ENCODE measurements around the gene CCDC71L.
"Not testable (repeated sequence)": the region's sequence is repeated elsewhere in the genome, so short reads cannot be mapped to it uniquely, and the experiment has no call there.

Gene CCDC71L

GRCh38 chr7:106660862-106661720 is at the start of gene CCDC71L:
Gene CCDC71L (minus strand): TSS chr7:106661158. CDS start chr7:106660896, 262 bp downstream.
- peak; percentile 96 for DNase-seq

- not testable (repeated sequence) for DNase-seq
Observed at GRCh38 chr7:106709604-106710003, 48.6 kb upstream of the CCDC71L start.

DNA sequence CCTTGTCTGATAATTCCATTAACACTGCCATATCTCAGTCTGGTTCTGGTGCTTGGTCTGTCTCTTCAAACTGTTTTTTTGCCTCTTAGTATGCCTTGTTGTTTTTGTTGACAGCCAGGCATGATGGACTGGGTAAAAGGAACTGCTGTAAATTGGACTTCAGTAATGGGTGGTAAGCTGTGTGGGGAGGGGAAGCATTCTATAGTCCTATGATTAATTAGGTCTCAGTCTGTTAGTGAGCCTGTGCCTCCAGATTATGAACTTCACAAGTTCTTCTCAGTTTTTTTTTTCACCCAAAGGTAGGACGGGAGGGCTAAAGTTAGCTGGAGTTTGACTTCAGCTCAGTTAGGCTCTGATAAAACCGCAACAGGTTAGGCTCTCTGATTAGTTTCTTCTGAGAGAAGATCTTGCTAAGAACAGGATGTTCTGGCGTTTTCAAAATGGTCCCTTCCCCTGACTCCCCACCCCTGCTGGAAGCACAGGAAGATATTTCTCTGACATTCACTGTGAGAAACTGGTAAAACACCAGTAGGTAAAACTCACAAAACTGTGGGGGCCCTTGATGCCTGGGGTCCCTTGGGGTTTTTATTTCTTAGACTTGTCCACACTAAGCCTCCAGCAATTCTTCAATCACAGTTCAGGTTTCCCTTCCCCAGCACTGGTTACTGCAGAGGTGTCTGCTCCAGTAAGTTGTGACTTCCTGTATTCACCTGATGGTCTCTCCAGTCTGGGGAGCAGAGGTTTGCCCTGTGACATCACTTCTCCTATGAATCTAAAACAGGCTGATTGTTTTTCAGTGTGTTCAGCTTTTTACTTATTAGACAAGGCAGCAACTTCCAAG is 43.3 kb upstream of the CCDC71L start:
- no peak for DNase-seq

GRCh38 chr7:106693677-106694353 is 32.9 kb upstream of the CCDC71L start:
- DNase-seq = no peak

DNA sequence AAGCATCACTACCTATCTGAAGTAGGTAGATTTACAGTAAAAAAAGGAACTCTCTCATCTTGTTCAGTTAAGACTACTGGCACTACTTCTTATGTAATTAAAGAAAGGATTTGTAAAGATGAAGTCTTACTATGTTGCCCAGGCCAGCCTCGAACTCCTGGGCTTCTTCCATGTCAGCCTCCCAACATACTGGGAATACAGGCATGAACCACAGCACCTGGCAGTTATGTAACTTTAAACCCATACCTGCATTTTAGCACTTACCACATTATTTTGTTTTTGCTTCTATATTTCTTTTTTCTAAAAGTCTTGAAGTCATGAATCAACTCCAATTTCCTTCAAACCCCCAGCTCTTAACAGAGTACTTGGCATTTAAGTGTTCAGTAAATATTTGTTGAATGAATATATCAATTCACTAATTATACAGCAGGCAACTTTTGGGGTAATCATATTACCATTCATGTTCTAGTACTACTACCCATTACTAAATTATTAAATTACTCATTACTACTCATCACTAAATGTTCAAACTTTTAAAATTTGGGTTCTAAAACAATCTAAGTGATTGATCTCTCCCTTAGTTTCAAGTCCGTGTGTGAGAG is 31.6 kb upstream of the CCDC71L start:
- DNase-seq = no peak

DNA sequence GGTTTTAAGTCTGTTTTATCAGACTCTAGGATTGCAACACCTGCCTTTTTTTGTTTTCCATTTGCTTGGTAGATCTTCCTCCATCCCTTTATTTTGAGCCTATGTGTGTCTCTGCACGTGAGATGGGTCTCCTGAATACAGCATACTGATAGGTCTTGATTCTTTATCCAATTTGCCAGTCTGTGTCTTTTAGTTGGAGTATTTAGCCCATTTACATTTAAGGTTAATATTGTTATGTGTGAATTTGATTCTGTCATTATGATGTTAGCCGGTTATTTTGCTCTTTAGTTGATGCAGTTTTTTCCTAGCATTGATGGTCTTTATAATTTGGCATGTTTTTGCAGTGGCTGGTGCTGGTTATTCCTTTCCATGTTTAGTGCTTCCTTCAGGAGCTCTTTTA is 27.2 kb upstream of the CCDC71L start:
- DNase-seq = not testable (repeated sequence)

DNA sequence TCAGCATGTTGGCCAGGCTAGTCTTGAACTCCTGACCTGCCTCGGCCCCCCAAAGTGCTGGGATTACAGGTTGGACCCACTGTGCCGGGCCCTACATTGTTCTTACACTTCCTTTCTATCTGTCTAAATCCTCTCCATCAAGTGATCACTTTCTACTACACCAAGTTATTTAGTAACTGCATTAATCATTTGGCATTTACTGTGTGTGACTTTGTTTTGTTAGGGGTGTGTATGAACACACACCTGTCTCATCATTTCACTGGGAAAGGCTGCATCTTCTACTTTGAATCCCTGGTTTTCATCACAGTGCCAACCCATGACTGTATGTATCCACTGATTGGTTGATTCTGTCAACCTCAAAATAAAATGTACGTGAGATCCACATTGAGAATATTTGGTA is 23.0 kb upstream of the CCDC71L start:
- no peak for DNase-seq

DNA sequence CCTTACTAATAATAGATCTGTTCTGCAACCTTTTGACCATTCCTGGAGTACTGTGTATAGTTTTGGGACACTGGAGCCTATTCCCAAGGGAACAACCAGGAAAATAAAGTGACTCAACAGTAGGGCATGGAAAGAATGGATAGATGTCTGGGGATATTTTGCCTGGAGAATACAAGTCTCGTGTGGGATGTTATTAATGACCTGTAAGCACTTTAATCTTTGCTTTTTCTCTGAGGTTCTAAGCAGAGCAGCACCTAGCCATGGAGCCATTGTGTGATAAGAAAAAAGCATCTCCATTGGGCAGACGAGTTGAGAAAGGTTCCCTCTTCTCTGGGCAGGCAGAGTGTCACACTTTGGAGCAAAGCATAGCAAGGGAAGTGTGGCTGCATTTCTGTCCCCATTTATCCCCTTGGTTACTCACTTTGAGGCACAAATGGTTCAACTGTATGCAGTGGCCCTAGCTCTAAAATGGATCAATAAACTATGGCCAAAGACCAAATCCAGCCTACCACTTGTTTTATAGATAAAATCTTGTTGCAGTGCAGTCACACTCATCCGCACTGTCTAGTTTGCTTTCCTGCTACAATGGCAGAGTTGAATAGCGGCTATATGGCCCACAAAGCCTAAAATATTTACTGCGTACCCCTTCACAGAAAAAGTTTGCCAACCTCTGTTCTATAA is 21.0 kb upstream of the CCDC71L start:
- no peak for DNase-seq

DNA sequence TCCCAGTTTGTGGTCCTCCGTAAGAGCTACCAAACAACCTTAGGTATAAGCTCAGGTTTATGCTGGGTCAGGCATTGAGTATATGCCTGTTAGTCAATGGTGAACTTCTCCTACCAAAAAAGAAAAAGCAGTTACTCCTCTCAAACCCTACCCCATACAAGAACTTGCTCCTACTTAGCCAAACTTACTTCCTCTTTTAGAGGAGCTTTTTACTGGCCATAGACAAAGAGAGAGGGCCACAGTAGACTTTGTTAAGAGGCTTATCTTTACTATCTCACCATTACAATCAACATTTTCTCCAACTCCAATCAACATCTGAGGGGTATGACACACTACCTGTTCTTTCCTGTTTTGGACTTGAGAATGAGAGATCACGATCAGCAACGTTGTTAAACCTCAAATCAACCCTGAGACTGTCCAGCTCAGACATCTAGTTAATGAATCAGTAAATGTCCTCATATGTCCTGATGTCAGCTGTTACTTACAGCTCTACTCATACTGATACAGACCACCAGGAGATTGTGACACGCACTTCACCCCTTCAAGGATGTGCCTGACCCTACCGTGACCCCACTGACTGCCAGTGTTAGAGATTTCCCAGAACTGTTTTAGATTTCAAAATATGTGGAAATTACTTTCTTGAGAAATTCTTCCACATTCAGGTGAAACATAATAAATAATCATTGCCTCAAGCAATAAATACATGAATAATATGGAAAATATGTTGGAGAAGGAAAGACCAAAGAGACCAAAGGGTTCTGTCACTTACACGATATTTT is 18.4 kb upstream of the CCDC71L start:
- DNase-seq = peak; percentile 36

- DNase-seq = no peak
Observed at GRCh38 chr7:106678795-106679152, 17.8 kb upstream of the CCDC71L start.

DNA sequence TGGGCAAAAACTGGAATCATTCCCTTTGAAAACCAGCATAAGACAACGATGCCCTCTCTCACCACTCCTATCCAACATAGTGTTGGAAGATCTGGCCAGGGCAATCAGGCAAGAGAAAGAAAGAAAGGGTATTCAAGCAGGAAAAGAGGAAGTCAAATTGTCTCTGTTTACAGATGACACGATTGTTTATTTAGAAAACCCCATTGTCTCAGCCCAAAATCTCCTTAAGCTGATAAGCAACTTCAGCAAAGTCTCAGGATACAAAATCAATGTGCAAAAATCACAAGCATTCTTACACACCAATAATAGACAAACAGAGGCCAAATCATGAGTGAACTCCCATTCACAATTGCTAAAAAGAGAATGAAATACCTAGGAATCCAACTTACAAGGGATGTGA is 15.5 kb upstream of the CCDC71L start:
- not testable (repeated sequence) for DNase-seq

DNA sequence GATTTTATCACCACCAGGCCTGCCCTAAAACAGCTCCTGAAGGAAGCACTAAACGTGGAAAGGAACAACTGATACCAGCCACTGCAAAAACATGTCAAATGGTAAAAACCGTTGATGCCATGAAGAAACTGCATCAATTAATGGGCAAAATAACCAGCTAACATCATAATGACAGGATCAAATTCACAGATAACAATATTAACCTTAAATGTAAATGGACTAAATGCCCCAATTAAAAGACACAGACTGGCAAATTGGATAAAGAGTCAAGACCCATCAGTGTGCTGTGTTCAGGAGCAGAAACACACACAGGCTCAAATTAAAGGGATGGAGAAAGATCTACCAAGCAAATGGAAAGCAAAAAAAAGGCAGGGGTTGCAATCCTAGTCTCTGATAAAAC is 12.7 kb upstream of the CCDC71L start:
- DNase-seq = not testable (repeated sequence)

GRCh38 chr7:106671930-106672329 is 11.0 kb upstream of the CCDC71L start:
- not testable (repeated sequence) for DNase-seq

DNA sequence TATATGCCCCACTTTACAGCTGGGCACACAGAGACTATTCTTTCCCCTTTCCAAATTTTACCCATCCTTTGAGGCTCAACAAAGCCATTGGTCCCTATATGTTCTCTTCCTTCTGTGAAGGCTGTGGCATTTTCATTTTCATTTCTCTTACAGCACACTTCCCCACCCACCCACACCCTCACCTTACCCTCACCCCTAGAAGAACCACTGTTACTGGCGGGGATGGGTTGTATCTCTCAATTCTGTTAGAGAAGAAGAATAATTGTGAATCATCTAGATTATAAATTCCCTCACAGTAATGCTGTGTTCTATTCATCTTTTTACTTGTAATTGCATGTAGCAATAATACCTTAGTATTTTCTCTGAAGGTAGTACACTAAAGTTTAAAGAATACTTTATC is 10.2 kb upstream of the CCDC71L start:
- no peak for DNase-seq

- DNase-seq = no peak
Observed at GRCh38 chr7:106668861-106669524, 8.0 kb upstream of the CCDC71L start.

- DNase-seq = no peak
Observed at GRCh38 chr7:106666353-106666752, 5.4 kb upstream of the CCDC71L start.

DNA sequence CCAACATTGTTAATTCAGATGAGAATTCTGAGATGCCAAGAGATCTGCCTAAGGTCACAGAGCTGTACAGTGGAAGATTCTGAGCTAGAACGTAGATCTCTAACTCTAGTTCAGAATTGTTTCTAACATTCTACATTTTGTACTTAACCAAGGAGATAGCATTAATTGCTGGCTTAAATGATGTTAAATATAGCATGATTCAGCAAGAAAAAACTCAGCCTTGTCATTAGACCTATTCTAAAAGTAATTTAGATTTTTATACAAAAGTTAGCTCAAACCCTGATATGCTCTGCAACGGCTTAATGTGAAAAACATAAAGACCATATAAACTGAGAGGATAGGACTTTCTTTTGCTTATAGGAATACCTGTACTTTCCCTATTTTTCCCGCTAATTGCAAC is 3.4 kb upstream of the CCDC71L start:
- DNase-seq = no peak

DNA sequence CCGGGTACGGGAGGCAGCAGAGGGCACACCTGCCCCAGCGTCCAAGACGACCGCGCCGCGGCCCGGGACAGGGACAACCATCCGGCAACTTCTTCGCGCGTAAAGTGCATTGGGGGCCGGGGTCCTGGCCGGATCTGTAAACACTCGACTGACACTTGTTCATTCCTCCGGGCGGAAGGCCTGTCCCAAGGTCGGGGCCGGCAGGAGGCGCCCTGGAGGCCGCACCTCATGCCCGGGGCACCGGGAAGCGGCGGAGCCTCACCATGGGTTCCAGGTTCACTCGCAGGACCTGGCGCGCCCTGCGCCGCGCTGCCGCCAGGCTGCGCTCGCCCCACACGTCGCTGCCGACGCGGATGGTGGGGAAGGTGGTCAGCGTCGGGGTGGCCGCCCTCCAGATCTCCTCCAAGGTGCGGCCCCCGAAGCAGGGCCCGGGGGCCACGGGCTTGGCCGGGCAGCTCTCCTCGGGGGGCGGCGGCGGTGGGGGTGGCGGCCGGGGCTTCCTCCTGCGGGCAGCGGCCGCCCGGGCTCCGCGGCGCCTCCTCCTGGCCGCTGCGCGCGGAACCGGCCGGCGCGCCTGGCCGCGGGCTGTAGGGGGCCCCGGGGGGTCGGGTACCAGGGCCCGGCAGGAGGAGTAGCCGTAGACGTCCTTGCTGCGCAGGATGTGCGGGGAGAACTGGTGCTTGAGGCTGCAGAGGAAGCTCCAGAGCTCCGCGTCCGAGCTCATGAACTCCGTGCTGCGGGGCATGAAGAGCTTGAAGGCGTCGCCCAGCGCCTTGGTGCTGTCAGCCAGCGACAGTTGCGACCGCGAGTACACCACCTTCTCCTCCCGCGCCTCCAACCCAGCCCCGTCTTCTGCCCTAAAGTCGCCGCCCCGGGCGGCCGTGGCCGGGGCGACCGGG is 746 bp downstream of the CCDC71L start:
- peak; percentile 84 for DNase-seq

DNA sequence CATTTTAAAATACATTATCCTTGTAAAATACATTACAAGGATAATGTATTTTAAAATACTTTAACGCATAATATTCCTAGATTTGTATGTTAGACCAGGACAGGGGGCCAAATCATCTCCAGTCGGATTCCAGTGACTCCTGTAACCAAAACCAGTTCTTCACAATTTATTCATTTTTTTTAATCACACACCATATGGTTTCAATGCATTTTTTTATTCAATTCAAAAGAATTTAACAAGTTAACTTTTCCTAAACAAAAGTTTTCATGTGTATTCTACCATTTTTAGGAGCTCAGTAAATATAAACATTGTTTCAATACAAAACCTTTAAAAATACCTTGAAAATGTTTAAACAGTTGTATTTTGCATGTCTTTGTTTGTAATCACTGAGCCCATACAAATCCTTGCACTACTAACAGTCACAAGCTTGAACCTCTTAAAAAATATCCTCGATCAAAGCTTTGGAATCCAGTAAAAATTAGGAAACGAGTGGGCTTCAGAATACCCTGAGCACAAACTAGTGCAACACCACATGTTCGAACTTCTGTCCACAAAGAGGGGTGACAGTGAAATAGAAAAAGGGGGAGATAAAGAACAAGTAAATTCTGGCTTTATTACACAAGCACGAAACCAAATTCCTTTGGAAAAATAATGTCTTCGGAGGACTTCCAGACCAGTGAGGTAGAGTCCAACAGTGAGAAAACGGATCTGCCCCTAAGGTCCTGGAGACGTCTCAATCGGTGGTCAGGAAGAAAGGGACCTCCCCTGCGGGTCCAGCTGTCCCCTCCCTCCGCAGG is 1.6 kb downstream of the CCDC71L start:
- DNase-seq = no peak

Data from hematopoietic multipotent progenitor cell treated with erythropoietin and hydrocortisone succinate and interleukin-3 and kit ligand, for 8 days (in vitro differentiated cells).